ENCODE measurements around the gene PVALEF.

PVALEF gene

DNA sequence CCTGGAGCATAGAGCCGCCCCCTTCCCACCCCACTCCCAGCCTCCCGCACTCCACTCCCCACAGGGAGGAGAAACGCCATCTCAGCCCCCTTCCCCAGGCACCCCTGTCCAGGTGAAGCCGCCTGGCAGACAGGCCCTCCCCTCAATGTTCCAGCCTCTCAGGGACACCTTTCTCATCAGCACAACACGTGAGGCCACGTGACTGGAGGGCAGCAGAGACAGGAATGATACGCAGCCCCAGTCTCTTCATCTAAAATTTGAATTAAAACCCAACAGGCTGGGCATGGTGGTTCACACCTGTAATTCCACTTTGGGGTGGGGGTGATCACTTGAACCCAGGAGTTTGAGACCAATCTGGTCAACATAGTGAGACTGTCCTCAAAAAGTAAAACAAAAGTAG, 20.9 kb downstream of the PVALEF start:
- no peak for DNase-seq

DNA sequence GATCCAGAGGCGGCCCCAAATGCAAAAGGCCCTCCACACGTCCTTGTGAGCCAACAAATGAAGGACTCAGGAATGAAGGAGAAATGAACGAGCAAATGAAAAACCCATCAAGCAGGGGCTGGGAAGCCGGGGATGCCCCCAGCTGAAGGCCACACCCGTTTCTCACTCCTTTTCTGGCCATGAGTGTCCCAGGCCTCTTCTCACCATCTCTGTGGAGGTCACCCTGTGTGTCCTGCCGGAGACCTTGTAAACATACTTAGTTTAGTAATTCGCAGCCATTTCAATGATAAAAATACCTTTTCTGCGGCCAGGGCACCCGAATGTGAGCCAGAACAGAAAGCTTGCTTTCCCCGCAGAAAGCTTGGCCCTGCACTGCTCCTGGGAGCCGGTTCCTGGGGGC, 21.8 kb downstream of the PVALEF start:
- no peak for DNase-seq

DNA sequence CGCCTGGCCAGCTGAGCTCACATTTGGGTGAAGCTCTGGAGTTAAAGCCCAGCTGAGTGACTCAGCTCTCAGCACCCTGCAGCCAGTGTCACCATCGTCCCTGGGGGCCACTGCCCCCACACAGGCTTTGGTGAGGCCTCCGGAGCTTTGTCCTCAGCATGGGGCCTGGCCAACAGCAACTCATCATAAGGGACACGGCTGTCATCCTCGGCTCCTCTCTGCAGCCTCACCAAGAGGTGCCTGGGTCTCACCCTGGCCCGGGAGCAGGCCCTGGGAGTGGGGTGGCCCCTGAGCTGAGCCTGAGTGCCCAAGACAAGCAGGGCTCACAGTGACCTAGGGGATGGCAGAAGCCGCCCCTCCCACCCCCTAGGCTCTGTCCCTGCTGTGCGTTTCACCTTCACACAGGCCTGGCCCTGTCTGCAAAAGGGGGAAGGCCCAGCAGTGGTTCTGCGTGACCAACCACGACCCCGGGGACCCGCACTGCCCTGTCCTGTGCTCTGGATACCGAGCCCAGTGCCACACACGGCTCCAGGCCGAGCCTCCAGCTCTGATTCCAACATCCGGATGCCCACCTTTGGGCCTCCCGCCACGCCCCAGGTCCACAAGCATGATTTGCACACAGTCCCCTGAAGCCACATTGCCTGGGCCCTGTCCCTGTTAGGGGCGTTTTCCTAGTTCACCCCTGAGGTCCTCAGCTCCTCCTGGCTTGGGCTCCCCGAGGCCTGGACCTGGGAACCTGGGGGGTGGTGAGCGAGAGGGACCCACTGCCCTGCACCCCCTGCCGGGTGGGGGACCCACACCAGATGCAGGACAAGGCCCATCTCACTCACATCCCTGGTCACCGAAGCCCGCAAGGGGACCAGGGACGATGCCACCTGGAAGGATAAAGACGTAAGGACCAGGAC, 22.5 kb downstream of the PVALEF start:
- no peak for DNase-seq

DNA sequence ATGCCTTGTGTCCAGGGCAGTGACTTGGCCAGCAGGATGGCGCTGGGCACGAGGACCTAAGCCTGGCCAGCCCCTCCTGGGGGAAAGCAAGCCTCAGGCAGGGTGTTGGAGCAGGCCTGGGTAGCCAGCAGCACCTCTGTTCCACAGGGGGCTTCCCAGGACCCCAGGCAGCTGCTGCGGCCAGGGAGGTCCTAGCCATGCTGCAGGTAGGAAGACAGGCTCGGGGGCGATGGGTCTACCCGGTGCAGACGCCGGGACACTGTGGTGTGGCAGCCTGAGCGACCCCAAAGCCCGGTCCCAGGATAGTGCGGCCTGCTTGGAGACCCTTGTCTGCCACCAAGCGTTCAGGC, 23.2 kb downstream of the PVALEF start:
- no peak for DNase-seq

DNA sequence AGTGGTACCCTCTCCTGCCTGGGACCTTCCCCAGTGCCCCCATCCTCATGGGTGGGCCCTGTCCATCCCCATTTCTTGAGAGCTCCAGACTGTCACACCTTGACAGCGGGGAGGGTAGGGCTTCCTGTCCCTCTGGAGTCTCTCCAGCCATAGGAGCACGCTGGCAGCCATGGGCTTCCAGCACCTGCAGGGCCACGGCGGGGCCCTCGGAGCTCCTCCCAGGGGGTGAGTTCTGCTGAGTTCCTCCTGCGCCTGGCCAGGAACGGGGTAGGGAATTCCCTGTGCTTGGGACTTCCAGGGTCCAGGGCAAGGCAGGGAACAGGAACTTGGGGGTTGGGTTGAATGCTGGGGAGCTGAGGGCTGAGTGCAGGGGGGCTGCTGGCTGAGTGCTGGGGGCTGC, 23.7 kb downstream of the PVALEF start:
- DNase-seq = no peak

DNA sequence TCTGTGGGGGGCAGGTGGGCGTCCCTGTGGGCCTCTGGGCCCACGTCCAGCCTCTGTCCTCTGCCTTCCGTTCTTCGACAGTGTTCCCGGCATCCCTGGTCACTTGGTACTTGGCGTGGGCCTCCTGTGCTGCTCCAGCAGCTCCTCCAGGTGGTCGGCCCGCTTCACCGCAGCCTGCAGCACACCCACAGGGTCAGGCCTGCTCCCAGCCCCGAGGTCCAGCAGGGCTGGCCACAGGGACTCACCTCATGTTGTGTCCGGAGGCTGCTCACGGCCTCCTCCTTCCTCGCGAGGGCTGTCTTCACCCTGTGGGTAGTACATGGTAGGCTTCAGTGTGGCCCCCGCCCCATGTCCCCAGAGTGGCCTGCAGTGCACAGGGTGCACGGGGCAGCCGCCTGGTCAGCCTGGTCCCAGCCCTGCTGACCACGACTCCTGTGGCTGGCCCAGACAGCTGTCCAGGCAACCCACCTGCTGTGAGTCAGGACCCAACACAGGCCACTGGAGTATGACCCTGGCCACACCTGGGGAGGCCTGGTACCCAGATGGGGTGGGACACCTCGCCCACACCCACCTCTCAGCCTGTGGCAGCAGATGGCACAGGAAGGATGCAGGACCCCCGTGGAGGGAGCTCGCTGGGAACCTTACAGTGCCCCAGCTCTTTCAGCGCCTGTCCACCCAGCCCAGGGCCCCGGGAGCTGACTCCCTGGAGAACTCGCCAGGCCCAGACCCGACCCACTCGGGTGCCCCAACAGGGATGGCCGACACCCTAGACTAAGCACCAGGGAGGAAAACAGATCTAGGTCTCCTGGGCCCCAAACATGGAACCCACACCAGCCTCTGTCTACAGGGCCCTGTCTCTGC, 24.6 kb downstream of the PVALEF start:
- no peak for DNase-seq

DNA sequence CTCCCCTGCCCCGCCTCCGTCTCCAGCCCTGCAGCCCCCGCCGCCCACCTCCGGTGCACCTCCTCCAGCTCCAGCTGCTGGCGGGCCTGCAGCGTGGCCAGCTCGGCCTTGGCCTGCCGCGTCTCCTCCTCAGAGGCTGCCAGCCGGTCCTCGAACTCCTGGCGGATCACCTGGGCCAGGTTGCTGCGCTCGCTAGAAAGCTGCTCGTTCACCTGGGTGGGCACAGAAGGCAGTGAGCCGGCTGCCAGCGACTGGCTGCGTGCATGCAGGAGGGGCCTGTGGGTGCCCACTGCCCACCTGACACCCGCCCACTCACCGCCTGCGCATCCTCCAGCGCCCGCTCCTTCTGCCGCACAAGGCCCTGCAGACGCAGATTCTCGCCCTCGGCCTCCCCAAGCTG, 25.3 kb downstream of the PVALEF start:
- DNase-seq = no peak

DNA sequence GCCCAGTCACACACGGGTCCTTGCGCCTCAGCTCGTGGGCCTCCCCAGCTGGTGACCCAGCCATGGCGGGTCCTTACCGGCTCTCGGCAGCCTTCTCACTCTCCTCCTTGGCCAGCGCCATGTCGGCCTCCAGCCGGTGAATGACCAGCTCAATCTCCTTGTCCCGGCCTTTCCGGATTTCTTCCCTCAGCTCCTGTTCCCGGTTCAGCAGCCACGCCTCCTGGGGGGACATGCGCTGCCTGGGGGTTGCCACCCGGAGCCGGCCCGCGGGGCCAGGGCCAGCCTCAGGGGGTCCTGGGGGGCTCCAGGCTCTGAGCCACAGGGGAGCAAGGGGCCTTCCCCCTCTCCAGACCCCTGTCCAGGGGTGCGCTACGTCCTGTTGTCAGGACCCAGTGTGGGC, 25.8 kb downstream of the PVALEF start:
- no peak for DNase-seq

DNA sequence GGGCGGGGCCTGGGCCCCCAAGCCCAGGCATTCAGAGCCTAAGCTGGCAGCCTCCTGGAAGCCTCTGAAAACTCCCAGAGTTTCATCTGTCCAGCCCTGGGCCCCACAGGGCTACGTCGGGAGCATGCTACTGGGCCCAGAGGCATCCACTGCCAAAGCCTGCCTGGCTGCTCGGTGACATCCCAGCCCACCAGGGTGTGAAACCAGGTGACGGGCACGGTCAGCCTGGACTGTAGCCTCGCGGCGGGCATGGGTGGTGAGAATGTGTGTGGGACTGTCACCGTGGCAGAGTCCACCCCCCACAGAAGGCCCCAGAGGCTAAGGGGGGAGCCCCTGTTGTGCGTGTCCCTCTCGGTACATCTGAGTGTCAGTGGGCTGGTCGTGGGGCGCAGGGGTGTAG, 26.3 kb downstream of the PVALEF start:
- no peak for DNase-seq

DNA sequence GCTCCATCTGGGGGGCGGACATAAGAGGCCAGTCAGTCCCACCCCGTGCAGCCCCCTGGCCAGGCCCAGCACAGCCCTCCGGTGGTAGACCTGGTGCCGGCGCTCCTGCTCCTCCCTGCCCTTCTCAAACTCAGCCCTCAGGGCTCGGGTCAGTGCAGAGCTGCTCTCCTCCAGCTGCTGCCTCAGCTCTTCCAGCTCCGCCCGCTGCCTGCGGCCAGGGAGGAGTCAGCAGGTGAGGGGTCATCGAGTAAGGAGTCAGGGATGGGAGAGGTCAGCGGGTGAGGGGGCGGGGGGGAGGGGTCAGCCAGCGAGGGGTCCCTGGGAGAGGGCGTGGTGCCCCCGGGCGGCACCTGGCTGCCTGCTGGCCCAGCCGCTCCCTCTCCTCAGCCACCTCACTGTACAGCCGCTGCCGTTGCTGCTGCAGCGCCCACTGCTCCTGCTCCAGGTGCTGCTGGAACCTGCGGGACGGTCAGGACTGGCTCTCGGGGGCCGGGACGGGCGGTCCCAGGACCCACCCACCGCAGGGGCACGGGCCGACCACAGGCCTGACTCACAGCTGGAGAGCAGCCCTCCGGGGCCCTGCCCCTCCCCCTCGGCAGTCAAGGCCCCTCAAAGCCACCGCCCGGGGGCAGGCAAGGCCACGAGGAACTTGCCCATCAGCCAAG, 27.2 kb downstream of the PVALEF start:
- DNase-seq = no peak

DNA sequence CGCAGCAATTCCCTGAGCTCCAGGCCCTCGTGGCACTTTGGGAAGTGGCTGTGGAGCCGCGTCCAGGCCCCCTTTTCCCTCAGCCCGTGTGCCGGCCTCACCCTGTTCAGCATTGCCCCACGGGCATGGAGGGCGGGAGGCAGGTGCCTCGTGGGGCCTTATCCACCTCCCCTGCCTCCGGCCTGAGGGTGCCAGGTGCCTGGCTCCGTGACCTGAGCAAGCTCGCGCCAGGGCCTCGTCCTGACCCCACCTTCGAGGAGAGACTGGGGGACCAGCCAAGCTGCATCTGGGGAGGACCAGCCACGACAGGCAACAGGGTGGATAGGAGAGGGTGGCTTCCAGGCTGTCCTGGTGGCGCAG, 27.7 kb downstream of the PVALEF start:
- no peak for DNase-seq

DNA sequence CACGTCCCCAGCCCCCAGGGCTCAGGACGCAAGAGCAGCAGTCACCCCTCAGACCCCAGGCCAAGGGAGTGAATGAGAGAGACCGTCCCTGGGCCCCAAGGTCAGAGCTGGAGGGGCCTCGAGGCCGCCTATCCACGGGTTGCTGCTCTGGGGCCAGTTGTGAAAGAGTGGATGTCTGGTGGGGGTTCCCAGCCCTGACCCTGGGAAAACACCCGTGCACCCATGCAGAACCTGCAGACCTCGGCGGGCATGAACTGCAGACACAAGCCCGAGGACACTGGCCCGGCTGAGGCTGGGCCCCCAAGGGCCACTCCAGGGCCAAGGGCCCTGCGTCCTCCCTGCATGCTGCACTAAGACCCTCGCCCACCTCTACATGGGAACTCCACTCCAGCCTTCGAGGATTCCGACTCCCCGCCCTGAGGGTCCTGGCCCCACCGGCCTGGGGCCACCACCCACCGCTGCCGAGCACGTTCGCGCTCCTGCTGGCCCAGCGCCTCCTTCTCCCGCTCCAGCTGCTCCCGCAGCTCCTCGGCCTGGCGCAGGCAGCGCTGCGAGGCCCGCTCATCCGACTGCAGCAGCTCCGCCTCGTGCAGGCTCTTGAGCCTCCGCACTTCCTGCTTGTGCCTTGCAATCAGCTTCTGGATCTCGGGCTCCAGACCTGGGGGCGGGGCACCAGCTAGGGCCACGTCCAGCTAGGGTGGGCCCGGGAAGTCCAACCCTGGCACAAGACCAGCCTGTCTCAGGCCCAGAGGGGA, 28.3 kb downstream of the PVALEF start:
- DNase-seq = no peak

DNA sequence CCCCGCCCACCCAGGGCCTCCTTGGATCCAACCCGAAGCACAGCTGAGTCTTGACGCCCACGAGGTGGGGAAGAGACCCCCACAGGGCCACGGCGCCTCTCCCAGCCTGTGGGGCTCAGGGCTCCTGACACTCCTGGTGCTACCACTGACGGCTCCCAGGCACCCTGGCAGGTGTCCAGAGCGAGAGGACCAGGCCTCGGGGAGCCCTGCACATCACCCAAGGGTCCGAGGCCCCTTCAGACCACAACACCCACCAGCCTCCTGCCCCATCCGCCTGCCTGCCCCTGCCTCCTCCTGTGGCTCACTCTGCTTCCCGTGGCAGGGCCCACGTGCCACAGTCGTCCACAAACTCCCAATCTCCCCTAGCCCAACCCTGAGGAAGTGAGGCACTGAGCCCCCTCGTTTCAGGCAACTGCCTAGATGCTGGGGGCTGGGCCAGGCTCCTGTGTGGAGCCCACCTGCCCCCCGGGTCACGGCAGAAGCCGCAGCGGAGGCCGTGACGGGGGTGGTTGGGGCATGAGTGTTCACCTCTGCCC, 29.0 kb downstream of the PVALEF start:
- no peak for DNase-seq

DNA sequence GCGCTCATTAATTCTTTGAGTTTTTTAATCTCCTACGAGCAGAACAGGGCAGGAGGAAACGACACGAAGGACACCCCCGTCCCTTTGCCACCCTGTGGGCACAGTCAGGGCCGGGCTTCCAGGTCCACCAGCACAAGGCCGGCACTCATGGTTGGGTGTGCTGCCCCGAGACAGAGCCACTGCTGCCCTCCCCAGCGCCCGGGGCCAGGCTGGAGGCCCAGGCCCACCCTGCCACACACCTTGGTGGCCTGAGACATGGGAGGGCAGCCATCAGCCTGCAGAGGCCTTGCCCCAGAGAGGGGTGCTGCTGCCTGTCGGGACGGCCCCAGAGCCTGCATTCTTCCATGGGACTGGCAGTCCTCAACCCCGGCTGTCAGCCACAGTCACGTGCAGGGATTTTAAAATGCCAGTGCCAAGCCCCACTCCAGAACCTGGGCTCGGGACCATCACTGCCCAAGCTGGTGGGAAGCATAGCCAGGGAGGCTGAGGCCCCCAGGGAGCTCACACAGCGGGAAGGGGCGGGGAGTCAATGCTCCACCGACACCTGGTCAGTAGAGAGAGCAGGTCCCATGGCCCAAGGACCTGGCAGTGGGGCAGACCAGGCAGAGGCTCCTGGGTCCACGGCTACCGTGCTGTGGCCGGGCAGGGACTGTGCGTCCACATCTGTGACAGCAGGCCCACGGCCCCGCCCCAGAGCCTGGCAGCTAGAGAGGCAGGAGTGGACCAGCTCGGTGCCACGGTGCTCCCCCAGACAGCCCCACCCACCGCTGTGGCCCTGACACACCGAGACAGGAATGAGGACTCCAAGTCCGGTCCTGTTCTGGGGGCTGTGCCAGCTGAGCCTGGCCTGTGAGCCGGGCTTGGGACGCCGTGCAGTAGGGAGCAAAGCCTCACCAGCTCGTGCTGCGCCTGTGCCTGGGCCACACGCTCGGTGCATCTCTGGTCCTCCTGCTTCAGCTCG, 29.9 kb downstream of the PVALEF start:
- no peak for DNase-seq

DNA sequence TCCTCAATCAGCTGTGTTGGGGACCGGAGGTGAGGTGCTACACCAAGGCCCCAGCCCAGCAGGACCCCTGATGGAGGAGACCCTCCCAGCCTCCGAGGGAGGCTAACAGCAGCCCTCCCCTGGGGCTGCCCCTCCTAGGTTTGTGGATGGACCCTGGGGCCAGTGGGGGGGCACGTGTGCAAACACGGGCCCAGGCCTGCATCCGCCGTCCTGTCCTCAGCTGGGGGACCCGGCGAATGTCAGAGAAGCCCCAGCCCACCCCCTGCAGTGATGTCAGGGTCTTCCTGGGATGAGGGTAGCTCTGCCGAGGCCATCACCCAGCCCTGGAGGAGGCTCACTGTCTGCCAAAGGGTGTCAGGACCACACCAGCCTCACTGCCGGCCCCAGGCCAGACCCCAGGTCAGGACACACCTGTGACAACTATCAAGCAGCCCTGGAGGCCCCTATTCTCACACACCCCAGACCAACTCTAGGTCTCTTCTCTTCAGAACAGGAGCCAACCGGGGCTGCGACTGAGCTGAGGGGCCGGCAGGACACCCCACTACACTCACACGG, 30.7 kb downstream of the PVALEF start:
- DNase-seq = no peak

DNA sequence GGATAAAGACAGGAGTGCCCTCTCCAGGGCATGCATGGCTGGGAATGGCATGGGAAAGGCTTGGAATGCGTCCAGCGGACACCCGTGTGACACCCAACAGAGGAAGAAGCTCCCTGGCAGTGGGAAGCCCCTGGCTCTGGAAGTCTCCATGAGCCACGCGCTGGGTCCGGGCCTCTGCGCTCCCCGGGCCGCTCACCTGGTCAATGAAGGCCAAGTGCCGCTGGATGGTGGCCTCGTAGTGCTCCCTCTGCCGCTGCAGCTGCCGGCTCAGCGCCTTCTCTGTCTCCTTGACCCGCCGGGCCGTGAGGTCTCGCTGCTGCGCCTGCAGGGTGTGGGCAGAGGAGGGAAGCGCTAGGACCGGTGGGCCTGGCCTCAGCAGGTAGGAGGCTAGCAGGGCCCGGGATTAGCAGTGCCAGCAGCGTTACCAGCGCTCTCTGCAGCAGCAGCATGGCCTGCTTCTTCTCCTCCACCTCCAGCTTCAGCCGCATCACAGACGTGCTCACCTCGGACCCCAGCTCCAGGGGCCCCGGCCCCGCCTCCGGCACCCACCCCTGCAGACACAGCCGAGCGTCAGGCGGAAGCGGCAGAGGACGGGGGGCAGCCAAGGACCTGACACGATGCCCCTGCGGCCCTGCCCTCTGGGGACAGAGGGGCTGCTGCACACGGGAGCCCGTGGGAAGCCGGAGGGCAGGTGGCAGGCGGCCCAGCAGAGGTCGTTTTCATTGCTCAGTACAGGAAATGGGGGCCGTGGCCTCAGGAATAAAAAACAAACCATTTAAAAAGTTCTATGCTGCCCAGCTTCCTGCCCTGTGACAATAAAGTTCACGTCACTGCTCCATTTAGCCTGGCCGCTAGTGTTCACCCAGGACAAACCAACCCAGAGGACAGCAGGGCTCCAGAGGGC, 31.4 kb downstream of the PVALEF start:
- no peak for DNase-seq

DNA sequence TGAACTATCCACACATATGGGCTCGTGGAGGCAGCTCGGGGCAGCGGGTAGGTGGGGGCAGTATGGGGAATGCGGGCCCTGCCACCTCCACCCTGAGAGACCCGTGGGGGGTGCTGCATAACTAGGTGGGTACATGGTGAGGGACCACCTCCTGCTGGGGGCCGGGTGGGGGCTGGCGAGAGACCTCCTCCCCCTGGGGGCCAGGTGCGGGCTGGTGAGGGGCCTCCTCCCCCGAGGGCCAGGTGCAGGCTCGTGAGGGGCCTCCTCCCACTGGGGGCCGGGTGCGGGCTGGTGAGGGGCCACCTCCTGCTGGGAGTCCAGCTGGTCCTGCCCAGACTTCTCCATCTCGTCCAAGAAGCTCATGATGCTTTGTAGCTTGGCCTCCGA, 32.1 kb downstream of the PVALEF start:
- no peak for DNase-seq

DNA sequence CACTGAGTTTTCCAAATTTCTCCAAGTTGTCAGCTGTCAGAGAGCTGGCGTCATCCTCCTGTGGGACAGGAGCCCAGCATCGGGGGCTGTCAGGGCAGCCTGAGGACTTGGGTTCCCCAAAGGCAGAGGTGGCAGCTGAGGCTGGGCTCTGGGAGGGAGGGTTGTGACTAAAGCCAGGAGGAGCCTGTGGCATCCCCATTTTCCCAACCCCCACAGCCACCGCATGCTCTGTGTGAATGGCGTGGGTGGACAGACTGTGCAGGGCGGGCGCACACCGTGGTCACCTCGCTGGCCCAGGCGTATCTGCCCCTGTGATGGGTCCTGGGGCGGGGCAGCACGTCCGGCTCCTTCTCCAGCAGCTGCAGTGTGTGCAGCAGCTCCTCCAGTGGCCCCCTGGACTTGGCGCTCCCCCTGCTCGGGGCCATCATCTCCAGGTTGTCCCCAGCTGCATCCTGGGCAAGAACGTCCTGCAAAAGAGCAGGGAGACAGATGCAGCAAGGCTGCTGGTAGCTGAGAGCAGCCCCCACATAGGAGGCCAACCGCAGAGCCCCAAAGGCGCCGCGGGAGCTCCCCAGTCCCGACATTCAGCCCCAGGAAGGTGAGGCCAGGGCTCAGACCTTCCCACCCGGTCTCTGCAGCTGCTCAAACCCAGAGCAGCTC, 32.7 kb downstream of the PVALEF start:
- DNase-seq = no peak

DNA sequence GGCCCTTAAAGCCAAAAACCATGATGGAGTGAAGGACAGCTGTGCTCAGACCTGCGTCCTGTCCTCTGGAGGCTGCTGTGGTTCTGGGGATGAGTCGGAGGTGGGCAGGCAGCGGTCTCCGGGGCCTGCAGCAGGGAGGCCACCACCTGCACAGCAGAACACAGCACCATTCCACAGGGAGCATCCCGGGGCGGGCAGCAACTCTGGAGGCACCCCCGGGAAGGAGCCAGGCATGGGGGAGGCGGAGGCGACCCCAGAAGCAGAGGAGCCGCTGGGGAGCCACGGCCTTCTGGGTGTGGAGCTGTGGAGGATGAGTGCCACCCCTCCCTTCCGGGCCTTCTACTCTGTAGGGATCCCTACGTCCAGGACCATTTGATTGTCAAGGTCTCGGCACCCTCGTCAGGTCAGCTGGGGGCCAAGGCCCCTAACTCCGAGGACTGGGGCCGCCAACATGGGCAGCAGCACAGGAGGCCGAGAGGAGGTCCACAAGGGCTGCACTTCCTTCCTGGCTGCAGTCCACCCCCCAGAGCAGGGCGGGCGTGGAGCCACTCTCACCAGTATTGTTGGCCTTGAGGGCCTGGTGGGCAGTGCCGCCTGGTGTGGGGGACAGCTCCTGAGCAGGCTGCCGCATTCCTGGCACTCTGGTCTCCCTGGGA, 33.6 kb downstream of the PVALEF start:
- DNase-seq = no peak
